ENCODE measurements around the gene ARHGEF28. TPM values are rescaled to one million over a fixed set of nuclear protein-coding genes. Genes with fewer than 3 reads are reported as not detected.

The ARHGEF28 gene
- total and polyA plus RNA-seq, 2 of the 13 experiments (the other 11 are each of a cell fraction or from before 2014, with no cell fraction given): 17.4 to 34.1 TPM

DNA sequence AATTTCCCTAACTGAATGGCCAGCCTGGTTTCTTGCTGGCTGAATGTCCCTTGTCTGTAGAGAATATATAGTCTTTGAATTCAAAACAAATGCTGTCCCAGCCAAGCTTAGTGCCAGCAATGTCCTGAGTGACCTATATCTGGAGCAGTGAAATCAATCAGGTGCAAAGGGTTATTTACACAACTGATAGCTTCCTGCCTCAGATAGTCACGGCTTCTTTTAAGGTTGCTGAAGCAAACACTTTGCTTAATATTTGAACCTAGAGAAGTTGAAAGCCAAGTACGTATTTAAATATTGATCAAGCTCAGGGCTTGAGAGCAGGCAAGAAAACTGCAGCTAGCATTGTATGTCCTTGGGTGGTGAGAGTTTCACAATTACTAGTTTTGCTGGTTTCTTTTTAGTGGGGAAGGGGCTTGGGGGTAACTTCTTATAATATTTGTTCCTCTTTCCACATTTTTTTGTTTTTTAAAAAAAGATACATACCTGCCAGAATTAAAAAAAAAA, 2.0 kb upstream of the ARHGEF28 start (continued):
- TF ChIP-seq SIN3A (IDR thresholded peaks at IDR 0.05; ENCODE audit: borderline replicate concordance, low read depth, low read length): no peak; the same call in 1 of the 2 replicates
- TF ChIP-seq, protein P1, sequence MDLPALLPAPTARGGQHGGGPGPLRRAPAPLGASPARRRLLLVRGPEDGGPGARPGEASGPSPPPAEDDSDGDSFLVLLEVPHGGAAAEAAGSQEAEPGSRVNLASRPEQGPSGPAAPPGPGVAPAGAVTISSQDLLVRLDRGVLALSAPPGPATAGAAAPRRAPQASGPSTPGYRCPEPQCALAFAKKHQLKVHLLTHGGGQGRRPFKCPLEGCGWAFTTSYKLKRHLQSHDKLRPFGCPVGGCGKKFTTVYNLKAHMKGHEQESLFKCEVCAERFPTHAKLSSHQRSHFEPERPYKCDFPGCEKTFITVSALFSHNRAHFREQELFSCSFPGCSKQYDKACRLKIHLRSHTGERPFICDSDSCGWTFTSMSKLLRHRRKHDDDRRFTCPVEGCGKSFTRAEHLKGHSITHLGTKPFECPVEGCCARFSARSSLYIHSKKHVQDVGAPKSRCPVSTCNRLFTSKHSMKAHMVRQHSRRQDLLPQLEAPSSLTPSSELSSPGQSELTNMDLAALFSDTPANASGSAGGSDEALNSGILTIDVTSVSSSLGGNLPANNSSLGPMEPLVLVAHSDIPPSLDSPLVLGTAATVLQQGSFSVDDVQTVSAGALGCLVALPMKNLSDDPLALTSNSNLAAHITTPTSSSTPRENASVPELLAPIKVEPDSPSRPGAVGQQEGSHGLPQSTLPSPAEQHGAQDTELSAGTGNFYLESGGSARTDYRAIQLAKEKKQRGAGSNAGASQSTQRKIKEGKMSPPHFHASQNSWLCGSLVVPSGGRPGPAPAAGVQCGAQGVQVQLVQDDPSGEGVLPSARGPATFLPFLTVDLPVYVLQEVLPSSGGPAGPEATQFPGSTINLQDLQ (CRISPR knock-in tag; IDR thresholded peaks at IDR 0.05): no peak
- TF ChIP-seq, protein P2, sequence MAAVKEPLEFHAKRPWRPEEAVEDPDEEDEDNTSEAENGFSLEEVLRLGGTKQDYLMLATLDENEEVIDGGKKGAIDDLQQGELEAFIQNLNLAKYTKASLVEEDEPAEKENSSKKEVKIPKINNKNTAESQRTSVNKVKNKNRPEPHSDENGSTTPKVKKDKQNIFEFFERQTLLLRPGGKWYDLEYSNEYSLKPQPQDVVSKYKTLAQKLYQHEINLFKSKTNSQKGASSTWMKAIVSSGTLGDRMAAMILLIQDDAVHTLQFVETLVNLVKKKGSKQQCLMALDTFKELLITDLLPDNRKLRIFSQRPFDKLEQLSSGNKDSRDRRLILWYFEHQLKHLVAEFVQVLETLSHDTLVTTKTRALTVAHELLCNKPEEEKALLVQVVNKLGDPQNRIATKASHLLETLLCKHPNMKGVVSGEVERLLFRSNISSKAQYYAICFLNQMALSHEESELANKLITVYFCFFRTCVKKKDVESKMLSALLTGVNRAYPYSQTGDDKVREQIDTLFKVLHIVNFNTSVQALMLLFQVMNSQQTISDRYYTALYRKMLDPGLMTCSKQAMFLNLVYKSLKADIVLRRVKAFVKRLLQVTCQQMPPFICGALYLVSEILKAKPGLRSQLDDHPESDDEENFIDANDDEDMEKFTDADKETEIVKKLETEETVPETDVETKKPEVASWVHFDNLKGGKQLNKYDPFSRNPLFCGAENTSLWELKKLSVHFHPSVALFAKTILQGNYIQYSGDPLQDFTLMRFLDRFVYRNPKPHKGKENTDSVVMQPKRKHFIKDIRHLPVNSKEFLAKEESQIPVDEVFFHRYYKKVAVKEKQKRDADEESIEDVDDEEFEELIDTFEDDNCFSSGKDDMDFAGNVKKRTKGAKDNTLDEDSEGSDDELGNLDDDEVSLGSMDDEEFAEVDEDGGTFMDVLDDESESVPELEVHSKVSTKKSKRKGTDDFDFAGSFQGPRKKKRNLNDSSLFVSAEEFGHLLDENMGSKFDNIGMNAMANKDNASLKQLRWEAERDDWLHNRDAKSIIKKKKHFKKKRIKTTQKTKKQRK (IDR thresholded peaks at IDR 0.05; ENCODE audit: low read length): no peak
- TF ChIP-seq ZNF670 (CRISPR knock-in tag; IDR thresholded peaks at IDR 0.05; ENCODE audit: borderline replicate concordance): no peak
- peak; percentile 95 for TF ChIP-seq TBX3 (IDR thresholded peaks at IDR 0.05; ENCODE audit: borderline replicate concordance)
- TF ChIP-seq REXO4 (CRISPR knock-in tag; IDR thresholded peaks at IDR 0.05; ENCODE audit: borderline replicate concordance): no peak
- no peak for TF ChIP-seq ZNF615 (CRISPR knock-in tag; IDR thresholded peaks at IDR 0.05; ENCODE audit: borderline replicate concordance)
- TF ChIP-seq RFXAP (CRISPR knock-in tag; IDR thresholded peaks at IDR 0.05; ENCODE audit: borderline replicate concordance): peak; percentile 80; the same call in 1 of the 2 replicates
- TF ChIP-seq, protein P3, sequence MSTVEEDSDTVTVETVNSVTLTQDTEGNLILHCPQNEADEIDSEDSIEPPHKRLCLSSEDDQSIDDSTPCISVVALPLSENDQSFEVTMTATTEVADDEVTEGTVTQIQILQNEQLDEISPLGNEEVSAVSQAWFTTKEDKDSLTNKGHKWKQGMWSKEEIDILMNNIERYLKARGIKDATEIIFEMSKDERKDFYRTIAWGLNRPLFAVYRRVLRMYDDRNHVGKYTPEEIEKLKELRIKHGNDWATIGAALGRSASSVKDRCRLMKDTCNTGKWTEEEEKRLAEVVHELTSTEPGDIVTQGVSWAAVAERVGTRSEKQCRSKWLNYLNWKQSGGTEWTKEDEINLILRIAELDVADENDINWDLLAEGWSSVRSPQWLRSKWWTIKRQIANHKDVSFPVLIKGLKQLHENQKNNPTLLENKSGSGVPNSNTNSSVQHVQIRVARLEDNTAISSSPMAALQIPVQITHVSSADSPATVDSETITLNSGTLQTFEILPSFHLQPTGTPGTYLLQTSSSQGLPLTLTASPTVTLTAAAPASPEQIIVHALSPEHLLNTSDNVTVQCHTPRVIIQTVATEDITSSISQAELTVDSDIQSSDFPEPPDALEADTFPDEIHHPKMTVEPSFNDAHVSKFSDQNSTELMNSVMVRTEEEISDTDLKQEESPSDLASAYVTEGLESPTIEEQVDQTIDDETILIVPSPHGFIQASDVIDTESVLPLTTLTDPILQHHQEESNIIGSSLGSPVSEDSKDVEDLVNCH (CRISPR knock-in tag; IDR thresholded peaks at IDR 0.05): no peak
- TF ChIP-seq ZNF224 (CRISPR knock-in tag; IDR thresholded peaks at IDR 0.05): no peak
- peak; percentile 98 for TF ChIP-seq FOXJ3 (CRISPR knock-in tag; IDR thresholded peaks at IDR 0.05; ENCODE audit: borderline replicate concordance)
- TF ChIP-seq HDAC1 (CRISPR knock-in tag; IDR thresholded peaks at IDR 0.05): peak; percentile 93
- peak; percentile 42; the same call in 1 of the 2 replicates for TF ChIP-seq ZNF746 (CRISPR knock-in tag; IDR thresholded peaks at IDR 0.05)
- no peak for TF ChIP-seq ZNF709 (CRISPR knock-in tag; IDR thresholded peaks at IDR 0.05)
- no peak for TF ChIP-seq ZKSCAN5 (CRISPR knock-in tag; IDR thresholded peaks at IDR 0.05)
- TF ChIP-seq ZNF124 (CRISPR knock-in tag; IDR thresholded peaks at IDR 0.05): no peak
- TF ChIP-seq, protein P4, sequence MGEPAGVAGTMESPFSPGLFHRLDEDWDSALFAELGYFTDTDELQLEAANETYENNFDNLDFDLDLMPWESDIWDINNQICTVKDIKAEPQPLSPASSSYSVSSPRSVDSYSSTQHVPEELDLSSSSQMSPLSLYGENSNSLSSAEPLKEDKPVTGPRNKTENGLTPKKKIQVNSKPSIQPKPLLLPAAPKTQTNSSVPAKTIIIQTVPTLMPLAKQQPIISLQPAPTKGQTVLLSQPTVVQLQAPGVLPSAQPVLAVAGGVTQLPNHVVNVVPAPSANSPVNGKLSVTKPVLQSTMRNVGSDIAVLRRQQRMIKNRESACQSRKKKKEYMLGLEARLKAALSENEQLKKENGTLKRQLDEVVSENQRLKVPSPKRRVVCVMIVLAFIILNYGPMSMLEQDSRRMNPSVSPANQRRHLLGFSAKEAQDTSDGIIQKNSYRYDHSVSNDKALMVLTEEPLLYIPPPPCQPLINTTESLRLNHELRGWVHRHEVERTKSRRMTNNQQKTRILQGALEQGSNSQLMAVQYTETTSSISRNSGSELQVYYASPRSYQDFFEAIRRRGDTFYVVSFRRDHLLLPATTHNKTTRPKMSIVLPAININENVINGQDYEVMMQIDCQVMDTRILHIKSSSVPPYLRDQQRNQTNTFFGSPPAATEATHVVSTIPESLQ (CRISPR knock-in tag; conservative IDR thresholded peaks at IDR 0.05): no peak
- no peak for TF ChIP-seq HIVEP1 (CRISPR knock-in tag; IDR thresholded peaks at IDR 0.05)
- TF ChIP-seq ZNF256 (CRISPR knock-in tag; conservative IDR thresholded peaks at IDR 0.05): 0 out of 2 replicates have a peak, but pooled peaks have one; percentile 31
